Karpas-422 (cell line): ENCODE data around the gene MYO1E. TPM values are rescaled to one million over a fixed set of nuclear protein-coding genes. Genes with fewer than 3 reads are reported as not detected.
"Not testable (repeated sequence)": the region's sequence is repeated elsewhere in the genome, so short reads cannot be mapped to it uniquely, and the experiment has no call there.

Experiments used
- DNase-seq: peaks from one replicate; pipeline ENCODE4 v3.0.0-alpha.2; 2015
- H2AFZ ChIP-seq: fragments of 200-600 bp; sonication (generic); 2 replicates; pipeline ENCODE4 v1.6.1; 2014; ENCODE audit warnings: antibody characterized with exemption, low read length, mixed read lengths
- H3K27ac ChIP-seq: fragments of 200-600 bp; sonication (generic); 2 replicates; pipeline ENCODE4 v1.5.1; 2014; ENCODE audit warnings: mild to moderate bottlenecking, low read length, moderate library complexity
- H3K27me3 ChIP-seq: fragments of 200-600 bp; sonication (generic); 2 replicates; pipeline ENCODE4 v1.6.1; 2014; ENCODE audit warnings: low read length, mixed read lengths
- H3K36me3 ChIP-seq: fragments of 200-600 bp; sonication (generic); 2 replicates; pipeline ENCODE4 v1.6.1; 2014; ENCODE audit warnings: low read length, mixed read lengths; ENCODE audit not compliant: insufficient read depth
- H3K4me1 ChIP-seq: fragments of 200-600 bp; sonication (generic); 2 replicates; pipeline ENCODE4 v1.6.1; 2014; ENCODE audit warnings: mild to moderate bottlenecking, low read length, mixed read lengths
- H3K4me2 ChIP-seq: fragments of 200-600 bp; sonication (generic); 2 replicates; pipeline ENCODE4 v1.6.1; 2014; ENCODE audit warnings: low read length, low read depth, mild to moderate bottlenecking; ENCODE audit not compliant: poor library complexity, severe bottlenecking
- H3K4me3 ChIP-seq: fragments of 200-600 bp; sonication (generic); 2 replicates; pipeline ENCODE4 v1.5.1; 2014; ENCODE audit warnings: mild to moderate bottlenecking, antibody characterized with exemption, low read length, mixed read lengths
- H3K79me2 ChIP-seq: fragments of 200-600 bp; sonication (generic); 2 replicates; pipeline ENCODE4 v1.6.1; 2014; ENCODE audit warnings: mild to moderate bottlenecking, low read length, mixed read lengths
- H3K9ac ChIP-seq: fragments of 200-600 bp; sonication (generic); 2 replicates; pipeline ENCODE4 v1.6.0; 2014; ENCODE audit warnings: low read length
- H3K9me2 ChIP-seq: fragments of 200-600 bp; sonication (generic), shearing (Covaris generic); replicated peaks from 2 replicates; pipeline ENCODE4 v1.6.0; 2014; ENCODE audit warnings: mild to moderate bottlenecking, low read length, moderate library complexity; ENCODE audit not compliant: insufficient read depth
- H3K9me3 ChIP-seq: fragments of 300-700, 200-600 bp; sonication (generic); 2 replicates; pipeline ENCODE4 v1.6.1; 2014; ENCODE audit warnings: low read length, mixed read lengths
- H4K20me1 ChIP-seq: fragments of 200-600 bp; sonication (generic); 2 replicates; pipeline ENCODE4 v1.6.1; 2014; ENCODE audit warnings: mild to moderate bottlenecking, antibody characterized with exemption, low read length, low read depth; ENCODE audit not compliant: insufficient read depth
- total RNA-seq: library from RNA; depleted of rRNA; stranded (reverse); fragments of >200 nt; shearing (Covaris generic); gene quantifications from 2 replicates; pipeline ENCODE4 v1.2.3, GENCODE V29; 2014; ENCODE audit warnings: low replicate concordance

Gene MYO1E
- total RNA-seq, 1 experiment from 2014 or later = 1.5 TPM

DNA sequence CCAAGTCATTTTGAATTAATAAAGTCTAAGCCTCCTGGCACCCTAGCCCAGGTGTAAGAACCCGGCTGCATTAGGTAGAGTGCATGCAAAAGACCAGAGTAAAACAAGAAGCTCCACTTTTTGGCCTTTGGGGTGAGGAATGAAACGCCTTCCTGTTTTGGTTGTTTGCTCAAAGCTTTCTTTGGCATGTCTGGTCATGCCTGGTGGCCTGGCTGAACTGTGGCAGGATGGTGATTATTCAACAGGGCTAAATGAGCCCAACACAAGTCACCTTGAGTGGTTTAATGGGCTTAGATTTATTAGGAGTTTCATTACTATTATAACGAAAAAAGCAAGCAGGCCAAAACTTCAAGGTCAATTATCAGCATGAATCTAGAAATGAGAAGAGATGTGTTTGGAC lies 206.9 kb downstream of the MYO1E start:
- no peaks in the 10 kb centered on the region for H3K36me3 ChIP-seq
- no peaks in the 10 kb centered on the region for H3K9me3 ChIP-seq
- H3K4me2 ChIP-seq = no peak overlapping the region
- H3K9me2 ChIP-seq = no peaks in the 10 kb centered on the region
- H3K4me3 ChIP-seq = no peak overlapping the region
- H3K9ac ChIP-seq = no peak overlapping the region
- H4K20me1 ChIP-seq = no peaks in the 10 kb centered on the region
- no peak overlapping the region for H3K27ac ChIP-seq
- DNase-seq = no peak
- no peaks in the 10 kb centered on the region for H3K79me2 ChIP-seq
- no peaks in the 10 kb centered on the region for H3K27me3 ChIP-seq
- no peaks in the 10 kb centered on the region for H3K4me1 ChIP-seq
- no peak overlapping the region for H2AFZ ChIP-seq

DNA sequence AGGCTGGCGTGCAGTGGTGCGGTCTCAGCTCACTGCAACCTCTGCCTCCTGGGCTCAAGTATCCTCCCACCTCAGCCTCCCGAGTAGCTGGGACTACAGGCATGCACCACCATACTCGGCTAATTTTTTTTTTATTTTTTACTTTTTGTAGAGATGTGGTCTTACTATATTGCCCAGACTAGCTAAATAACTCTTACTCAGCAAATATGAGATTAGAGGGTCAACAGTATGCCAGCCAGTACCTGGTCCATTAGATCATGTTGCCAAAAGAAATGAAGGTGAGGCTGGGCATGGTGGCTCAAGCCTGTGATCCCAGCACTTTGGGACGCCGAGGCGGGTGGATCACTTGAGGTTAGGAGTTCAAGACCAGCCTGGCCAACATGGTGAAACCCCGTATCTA lies 210.6 kb downstream of the MYO1E start:
- H3K27ac ChIP-seq = not testable (repeated sequence)

DNA sequence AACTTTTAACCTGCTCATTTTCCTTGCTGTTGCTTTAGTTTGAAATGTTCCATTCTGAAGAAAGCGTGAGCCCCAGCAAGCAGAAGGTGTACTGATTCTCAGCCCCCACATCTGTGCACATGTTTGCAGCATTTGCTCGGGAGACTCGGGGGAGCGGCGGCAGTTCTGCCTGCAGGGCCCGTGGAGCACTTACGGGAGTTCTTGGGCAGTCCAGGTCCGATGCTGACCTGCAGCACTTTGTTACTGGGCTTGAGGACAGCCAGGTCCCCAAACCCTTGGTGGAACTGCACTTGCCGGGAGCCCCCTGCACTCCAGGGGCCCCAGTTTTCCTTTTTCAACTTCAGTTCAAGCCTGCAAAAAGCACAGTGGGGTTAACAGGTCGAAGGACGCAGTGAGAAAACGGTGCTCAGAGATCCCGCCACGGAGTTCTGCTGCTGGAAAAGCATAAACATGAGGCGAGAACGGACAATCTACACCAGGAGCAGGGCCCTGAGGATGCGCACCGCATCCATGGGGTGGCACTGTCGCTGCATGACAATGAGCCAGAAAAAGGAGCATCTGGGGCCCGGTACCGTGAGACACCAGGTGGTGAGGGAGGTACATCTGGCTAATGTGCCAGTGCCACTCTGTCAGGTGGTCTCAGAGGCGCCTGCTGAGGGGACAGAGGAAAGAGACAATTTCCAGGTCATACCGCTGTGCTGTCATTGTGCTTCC lies 211.6 kb downstream of the MYO1E start:
- H3K27me3 ChIP-seq = no peaks in the 10 kb centered on the region
- no peak overlapping the region for H3K4me2 ChIP-seq
- H4K20me1 ChIP-seq = no peaks in the 10 kb centered on the region
- no peaks in the 10 kb centered on the region for H3K4me1 ChIP-seq
- H3K9me3 ChIP-seq = no peaks in the 10 kb centered on the region
- no peak overlapping the region for H2AFZ ChIP-seq
- H3K36me3 ChIP-seq = no peaks in the 10 kb centered on the region
- H3K4me3 ChIP-seq = no peak overlapping the region
- H3K79me2 ChIP-seq = no peaks in the 10 kb centered on the region
- no peaks in the 10 kb centered on the region for H3K9me2 ChIP-seq
- H3K27ac ChIP-seq = no peak overlapping the region
- no peak overlapping the region for H3K9ac ChIP-seq
- DNase-seq = peak; percentile 70

More for the DNA sequence above, 210.6 kb downstream of the MYO1E start:
- not testable (repeated sequence) for H3K4me3 ChIP-seq, H3K27me3 ChIP-seq, H3K36me3 ChIP-seq, H2AFZ ChIP-seq, H3K9ac ChIP-seq, H4K20me1 ChIP-seq, H3K9me3 ChIP-seq, DNase-seq, H3K4me2 ChIP-seq, H3K79me2 ChIP-seq, H3K9me2 ChIP-seq, H3K4me1 ChIP-seq

DNA sequence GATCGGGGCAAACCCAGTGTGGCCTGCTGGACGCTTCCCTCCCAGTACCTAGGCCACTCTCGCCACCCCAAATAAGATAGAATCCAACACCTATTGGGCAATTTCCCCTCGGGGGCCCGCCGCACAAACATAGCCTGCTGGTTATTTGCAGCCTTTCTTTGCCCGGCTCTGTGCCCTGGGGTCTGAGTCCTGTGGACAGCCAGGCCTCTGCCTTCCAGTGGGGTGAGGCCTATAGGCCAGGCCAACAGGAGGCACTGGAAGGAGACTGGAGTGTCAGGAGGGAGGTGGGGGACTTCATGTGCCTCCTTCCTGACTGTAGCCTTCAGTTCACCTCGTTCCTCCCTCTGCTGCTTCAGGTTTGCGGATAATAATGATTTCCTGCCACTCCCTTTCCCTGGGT lies 213.5 kb downstream of the MYO1E start:
- Histone ChIP-seq H3K4me1 (no peaks in the 10 kb centered on the region), H4K20me1 (no peaks in the 10 kb centered on the region), H3K4me2 (no peak overlapping the region), H2AFZ (no peak overlapping the region), H3K27ac (no peak overlapping the region), H3K9ac (no peak overlapping the region), H3K9me2 (no peaks in the 10 kb centered on the region), H3K36me3 (no peaks in the 10 kb centered on the region), H3K9me3 (no peaks in the 10 kb centered on the region), H3K27me3 (no peaks in the 10 kb centered on the region), H3K4me3 (no peak overlapping the region), H3K79me2 (no peaks in the 10 kb centered on the region)
- no peak for DNase-seq

DNA sequence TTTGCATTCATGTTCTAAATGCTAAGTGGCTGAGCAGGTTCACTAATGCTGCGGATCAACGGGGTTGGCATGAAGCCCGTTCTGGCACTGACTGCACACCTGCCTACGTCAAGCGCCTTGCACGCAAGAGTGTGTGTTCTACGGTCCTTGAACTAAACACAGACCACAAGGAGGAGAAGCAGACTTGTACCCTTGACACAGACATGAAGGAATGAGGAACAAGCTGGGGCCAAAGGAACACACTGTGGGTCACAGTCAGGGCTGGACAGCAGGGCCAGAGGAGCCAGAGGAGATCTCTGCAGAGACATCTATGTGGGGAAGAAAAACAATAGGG lies 214.0 kb downstream of the MYO1E start:
- H3K4me2 ChIP-seq = no peak overlapping the region
- H3K9me3 ChIP-seq = no peaks in the 10 kb centered on the region
- no peaks in the 10 kb centered on the region for H3K4me1 ChIP-seq
- no peak overlapping the region for H3K4me3 ChIP-seq
- H3K27ac ChIP-seq = no peak overlapping the region
- no peaks in the 10 kb centered on the region for H4K20me1 ChIP-seq
- no peaks in the 10 kb centered on the region for H3K27me3 ChIP-seq
- H2AFZ ChIP-seq = no peak overlapping the region
- no peaks in the 10 kb centered on the region for H3K9me2 ChIP-seq
- H3K36me3 ChIP-seq = no peaks in the 10 kb centered on the region
- no peak for DNase-seq
- H3K9ac ChIP-seq = no peak overlapping the region
- H3K79me2 ChIP-seq = no peaks in the 10 kb centered on the region

DNA sequence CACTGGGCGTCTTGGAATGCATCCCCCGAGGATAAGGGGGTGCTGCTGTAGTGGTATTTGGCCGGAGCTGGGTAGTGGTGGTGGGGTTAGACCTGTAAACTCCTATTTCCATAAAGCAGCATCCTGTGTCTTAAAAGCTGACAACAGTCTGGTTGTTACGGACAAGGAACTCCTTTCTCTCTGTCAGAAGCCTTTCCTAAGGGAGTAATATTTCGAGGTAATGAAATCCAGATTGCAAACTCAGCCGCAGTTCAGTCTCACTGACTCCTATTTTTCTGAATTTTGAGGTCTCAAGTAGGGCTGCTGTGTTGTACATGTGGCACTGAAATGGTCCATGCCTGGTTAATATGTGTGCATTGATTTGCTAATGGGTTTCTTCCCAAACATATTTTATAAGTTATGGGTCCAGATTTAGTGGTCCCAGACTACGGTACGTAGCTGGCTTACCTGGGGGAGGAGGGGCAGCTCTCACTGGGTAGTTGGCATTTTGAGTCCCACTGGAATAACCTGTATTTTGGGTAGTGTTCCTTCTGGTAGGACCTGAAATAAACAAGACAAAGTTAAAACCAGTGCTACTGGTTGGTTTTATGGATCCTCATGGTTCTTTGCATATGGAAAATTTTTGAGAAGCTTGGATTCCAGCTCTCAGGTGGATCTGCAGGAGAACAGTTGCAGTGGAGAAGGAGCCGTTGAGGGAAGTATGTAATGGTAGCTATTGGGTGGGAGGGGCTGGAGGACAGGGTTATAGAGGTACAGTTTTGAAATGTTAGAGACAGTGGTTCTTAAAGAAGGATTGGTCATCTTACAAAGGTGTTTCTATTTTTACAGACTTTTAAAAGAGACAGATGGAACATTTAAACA lies 214.6 kb downstream of the MYO1E start:
- Histone ChIP-seq H3K9ac (no peak overlapping the region), H3K4me2 (no peak overlapping the region), H3K27ac (no peak overlapping the region), H2AFZ (no peak overlapping the region), H4K20me1 (no peaks in the 10 kb centered on the region), H3K9me3 (no peaks in the 10 kb centered on the region), H3K4me3 (no peak overlapping the region), H3K4me1 (no peaks in the 10 kb centered on the region), H3K79me2 (no peaks in the 10 kb centered on the region), H3K9me2 (no peaks in the 10 kb centered on the region), H3K36me3 (no peaks in the 10 kb centered on the region), H3K27me3 (no peaks in the 10 kb centered on the region)
- DNase-seq = no peak

DNA sequence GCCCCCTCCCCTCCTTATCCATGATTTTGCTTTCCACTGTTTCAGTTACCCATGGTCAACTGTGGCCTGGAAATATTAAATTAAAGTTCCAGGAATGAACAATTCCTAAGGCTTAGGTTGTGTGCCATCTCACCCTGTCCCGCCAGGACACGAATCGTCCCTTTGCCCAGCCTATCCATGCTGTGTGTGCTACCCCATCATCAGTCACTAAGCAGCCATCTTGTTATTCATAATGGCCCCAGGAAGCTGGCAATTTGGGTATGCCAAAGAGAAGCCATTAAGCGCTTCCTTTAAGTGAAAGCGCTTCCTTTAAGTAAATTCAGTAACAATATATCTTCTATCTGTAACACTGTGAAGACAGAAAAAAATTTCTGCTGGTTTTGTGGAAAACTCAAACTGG lies 215.3 kb downstream of the MYO1E start:
- Histone ChIP-seq H3K27ac (no peak overlapping the region), H3K79me2 (no peaks in the 10 kb centered on the region), H3K36me3 (no peaks in the 10 kb centered on the region), H3K9me3 (no peaks in the 10 kb centered on the region), H3K4me3 (no peak overlapping the region), H3K9ac (no peak overlapping the region), H2AFZ (no peak overlapping the region), H3K27me3 (no peaks in the 10 kb centered on the region), H3K4me2 (no peak overlapping the region), H3K9me2 (no peaks in the 10 kb centered on the region), H4K20me1 (no peaks in the 10 kb centered on the region), H3K4me1 (no peaks in the 10 kb centered on the region)
- no peak for DNase-seq

DNA sequence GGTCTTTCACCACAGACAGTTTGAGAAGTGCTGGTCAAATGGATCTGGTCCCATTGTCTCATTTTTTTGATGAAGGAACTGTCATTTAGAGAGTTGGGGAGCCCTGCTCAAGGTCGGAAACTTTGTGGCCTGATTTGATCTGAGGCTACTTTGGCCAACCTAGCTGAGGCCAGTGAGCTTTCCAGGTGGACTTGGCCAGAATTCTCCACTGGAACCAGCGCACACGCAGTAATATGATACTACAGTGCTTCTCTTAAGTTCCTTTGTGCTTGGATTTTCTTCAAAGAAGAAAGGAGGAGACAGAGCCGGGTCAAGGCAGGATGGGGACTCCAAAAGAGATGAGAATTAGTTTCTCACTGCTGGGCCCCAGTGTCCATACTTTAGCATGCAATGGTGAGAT lies 217.2 kb downstream of the MYO1E start:
- Histone ChIP-seq H3K4me1 (no peaks in the 10 kb centered on the region), H3K9ac (no peak overlapping the region), H2AFZ (no peak overlapping the region), H4K20me1 (no peaks in the 10 kb centered on the region), H3K4me2 (no peak overlapping the region), H3K4me3 (no peak overlapping the region), H3K79me2 (no peaks in the 10 kb centered on the region), H3K9me2 (no peaks in the 10 kb centered on the region), H3K27ac (no peak overlapping the region), H3K36me3 (no peaks in the 10 kb centered on the region), H3K27me3 (no peaks in the 10 kb centered on the region), H3K9me3 (no peaks in the 10 kb centered on the region)
- no peak for DNase-seq
